ENCODE results near the gene PSTK.

- TF ChIP-seq, protein P1, sequence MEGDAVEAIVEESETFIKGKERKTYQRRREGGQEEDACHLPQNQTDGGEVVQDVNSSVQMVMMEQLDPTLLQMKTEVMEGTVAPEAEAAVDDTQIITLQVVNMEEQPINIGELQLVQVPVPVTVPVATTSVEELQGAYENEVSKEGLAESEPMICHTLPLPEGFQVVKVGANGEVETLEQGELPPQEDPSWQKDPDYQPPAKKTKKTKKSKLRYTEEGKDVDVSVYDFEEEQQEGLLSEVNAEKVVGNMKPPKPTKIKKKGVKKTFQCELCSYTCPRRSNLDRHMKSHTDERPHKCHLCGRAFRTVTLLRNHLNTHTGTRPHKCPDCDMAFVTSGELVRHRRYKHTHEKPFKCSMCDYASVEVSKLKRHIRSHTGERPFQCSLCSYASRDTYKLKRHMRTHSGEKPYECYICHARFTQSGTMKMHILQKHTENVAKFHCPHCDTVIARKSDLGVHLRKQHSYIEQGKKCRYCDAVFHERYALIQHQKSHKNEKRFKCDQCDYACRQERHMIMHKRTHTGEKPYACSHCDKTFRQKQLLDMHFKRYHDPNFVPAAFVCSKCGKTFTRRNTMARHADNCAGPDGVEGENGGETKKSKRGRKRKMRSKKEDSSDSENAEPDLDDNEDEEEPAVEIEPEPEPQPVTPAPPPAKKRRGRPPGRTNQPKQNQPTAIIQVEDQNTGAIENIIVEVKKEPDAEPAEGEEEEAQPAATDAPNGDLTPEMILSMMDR (IDR thresholded peaks at IDR 0.05; ENCODE audit: insufficient read depth, low read length, poor library complexity, severe bottlenecking), result no peak
- TF ChIP-seq EZH2phosphoT487 (conservative IDR thresholded peaks at IDR 0.05; ENCODE audit: low read length), result no peak
Measured at GRCh38 chr10:122995936-122996335, 15.7 kb downstream of the PSTK start.
